ENCODE results near the gene EBF4.

GRCh38 chr20:2794866-2795447, 102.4 kb downstream of the EBF4 start:
- TF ChIP-seq SP1 (IDR thresholded peaks at IDR 0.05; ENCODE audit: low read depth, low read length) (no peak), MAX (IDR thresholded peaks at IDR 0.05) (no peak), CTCF (IDR thresholded peaks at IDR 0.05; ENCODE audit: control extremely low read depth in 1 of 3, insufficient read depth in 1 of 3, low read depth in 1 of 3, low read length in 3 of 3) (no peak), EP300 (IDR thresholded peaks at IDR 0.05; ENCODE audit: borderline replicate concordance in 1 of 2, low read depth in 2 of 2, low read length in 2 of 2) (no peak), MAFK (IDR thresholded peaks at IDR 0.05; ENCODE audit: low read depth, low read length) (no peak), POLR2AphosphoS5 (IDR thresholded peaks at IDR 0.05; ENCODE audit: low read depth, low read length) (no peak), TEAD4 (IDR thresholded peaks at IDR 0.05; ENCODE audit: low read depth, low read length) (no peak), USF2 (IDR thresholded peaks at IDR 0.05; ENCODE audit: low read length) (no peak), RAD21 (IDR thresholded peaks at IDR 0.05 in 1 of 2, conservative IDR thresholded peaks at IDR 0.05 in 1 of 2; ENCODE audit: low read depth in 2 of 2, low read length in 2 of 2) (no peak)

Measured in H1 (cell line).